GM21825 (cell line): ENCODE measurements around the gene ATL1.

Experiments
- ATAC-seq: cut with Tn5 transposase; IDR thresholded peaks from one replicate; pipeline ENCODE4 v1.9.1; 2021; ENCODE audit warnings: mild to moderate bottlenecking, moderate library complexity; ENCODE audit not compliant: unreplicated experiment

Gene ATL1

DNA sequence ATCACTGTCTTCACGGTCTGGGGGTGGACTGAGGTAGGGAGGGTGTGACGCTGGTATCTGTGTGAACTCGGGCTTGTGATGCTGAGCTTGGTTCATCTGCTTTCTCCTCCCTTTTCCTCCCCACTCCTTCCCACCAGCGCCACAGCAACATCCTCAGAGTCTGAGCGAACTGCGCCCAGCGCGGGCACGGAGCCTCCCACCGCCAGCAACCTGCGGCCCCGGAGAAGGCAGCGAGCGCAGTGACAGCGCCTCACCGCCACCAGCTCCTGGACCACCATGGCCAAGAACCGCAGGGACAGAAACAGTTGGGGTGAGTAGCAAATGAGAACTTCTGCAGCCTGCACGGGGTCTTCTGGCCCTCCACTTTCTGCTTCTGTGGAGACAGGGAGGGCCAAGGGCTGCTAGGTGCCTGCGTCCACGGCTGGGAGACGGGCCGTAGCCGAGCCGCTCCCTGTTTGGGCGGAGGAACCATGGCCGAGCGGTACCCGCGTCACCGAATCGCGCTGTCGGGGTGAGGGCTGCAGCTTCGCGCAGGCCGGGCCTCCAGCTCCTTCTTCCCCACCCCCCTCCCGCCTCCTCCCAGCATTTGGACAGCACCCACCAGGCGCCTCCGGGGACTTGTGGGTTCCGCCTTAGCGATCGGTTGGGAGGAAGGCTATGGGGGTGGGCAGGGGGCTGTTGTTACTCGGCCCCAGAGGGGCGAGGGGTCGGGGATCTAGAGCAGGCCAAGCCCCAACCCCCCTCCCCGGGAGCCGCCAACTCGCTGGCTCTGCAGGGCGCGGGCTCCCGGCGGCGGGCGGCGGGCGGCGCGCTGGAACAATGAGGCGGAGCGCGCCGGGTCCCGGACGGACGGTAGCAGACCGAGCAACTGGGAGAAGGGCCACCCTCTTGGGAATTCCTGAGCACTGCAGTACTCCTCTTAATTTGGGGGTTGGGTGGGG lies at the start of gene ATL1:
TSS of gene ATL1 (plus strand) at position 156 of the 941 bp plus-strand sequence. CDS start at position 277, 121 bp downstream.
- ATAC-seq: no peak

DNA sequence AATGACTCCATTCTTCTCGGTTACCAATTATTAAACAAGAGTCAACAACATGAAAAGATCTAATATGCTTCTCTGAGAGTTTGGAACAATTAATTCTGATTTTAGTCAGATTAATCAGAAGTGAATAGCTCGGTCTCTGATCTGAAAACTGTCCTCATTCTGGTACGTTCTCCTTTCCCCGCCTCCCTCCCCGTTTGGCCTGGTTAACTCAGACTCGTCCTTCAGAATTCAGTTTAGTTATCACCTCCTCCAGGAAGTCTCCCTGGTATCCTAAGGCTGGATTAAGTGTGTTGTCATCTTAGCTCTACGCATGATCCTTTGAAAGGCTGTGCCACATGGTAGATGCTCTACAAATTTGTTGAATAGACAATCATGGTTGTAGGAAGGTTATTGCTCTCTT lies 49.8 kb upstream of the ATL1 start:
- no peak for ATAC-seq

DNA sequence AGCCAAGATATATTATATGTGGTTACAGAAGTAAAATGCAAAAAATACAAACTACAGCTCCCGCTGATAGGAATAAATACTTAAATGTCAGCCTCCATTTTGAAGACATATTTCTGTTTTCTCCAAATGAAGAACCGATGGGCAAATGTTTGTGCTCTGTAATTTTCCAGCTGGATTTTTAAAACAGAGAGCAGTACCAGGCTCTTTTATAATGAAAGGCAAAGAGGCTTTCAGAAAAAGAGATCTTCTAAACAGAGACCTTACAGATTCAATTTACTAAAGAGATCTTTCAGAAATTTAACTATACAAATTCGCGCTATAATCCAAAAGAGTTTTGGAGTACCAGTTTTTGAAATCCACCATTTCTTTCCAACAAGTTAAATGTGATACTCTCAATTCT lies 47.5 kb upstream of the ATL1 start:
- ATAC-seq: no peak

DNA sequence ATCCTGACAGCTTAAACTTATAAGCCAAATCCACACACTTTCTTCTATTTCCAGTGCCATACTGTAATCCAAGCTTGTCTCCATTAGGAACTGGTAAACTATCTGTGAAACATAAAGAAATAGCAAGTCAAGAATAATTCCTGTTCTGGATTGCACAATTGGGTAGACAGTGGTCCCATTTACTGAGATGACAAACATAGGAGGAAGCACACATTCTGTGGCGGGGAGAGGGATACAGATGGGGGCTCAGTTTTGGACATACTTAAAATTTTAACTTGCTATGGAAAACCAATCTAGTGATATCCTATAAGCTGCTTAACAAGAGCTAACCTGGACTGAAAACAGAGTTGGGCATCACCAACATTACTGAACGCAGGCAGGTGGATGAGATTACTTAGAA lies 43.9 kb upstream of the ATL1 start:
- ATAC-seq: no peak

DNA sequence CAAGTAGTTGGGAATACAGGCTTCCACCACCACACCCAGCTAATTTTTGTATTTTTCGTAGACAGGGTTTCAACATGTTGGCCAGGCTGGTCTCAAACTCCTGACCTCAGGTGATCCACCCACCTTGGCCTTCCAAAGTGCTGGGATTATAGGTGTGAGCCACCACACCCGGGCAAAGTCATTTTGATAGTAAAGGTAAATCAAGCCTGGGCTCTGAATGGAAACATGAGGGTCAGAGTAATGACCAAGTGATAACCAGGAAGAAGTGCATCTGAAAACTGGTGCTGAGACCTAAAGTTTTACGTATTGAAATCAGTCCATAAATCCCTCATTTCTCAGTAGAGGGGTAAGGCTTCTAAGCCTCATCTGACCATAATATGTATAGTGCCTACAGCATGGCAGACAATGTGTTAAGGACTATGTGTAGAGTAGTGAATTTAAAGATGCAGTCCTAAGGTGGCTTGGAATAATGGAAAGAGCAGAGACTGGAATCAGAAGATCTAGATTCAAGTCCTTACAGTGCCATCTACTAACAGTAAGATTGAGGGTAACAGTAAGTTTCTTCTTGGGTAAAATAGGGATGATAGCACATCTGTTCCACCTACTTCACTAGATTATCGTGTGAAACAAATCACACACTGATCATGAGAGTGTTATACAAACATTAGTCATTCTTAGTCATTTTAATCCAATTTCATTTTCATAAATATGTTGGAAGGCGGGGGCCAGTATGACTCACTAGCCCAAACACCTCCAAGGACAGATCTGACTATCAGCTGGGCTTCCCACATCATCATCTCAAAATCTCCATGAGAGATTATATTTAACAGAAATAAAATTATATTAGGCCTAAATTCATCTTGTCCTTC lies 38.8 kb upstream of the ATL1 start:
- ATAC-seq: peak; percentile 58

DNA sequence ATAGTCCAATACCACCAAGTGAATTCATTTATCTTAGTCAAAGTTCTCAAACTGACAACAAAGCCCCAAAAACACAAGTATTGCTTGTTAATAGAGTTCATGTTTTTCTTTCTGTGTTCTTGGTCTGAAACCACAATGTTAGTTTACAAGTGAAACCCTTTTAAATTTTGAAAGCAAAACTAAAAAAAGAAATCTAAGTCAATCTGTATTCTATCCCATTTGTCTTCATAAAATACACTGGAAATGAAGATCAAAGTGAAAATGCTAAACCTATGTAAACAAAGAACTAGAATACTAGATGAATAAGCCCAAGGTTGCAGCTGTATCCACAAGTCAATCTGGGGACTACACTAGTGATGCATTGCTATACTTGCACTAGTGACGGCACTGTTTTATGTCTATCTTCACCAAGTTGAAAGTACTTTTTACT lies 38.0 kb upstream of the ATL1 start:
- peak; percentile 66 for ATAC-seq

DNA sequence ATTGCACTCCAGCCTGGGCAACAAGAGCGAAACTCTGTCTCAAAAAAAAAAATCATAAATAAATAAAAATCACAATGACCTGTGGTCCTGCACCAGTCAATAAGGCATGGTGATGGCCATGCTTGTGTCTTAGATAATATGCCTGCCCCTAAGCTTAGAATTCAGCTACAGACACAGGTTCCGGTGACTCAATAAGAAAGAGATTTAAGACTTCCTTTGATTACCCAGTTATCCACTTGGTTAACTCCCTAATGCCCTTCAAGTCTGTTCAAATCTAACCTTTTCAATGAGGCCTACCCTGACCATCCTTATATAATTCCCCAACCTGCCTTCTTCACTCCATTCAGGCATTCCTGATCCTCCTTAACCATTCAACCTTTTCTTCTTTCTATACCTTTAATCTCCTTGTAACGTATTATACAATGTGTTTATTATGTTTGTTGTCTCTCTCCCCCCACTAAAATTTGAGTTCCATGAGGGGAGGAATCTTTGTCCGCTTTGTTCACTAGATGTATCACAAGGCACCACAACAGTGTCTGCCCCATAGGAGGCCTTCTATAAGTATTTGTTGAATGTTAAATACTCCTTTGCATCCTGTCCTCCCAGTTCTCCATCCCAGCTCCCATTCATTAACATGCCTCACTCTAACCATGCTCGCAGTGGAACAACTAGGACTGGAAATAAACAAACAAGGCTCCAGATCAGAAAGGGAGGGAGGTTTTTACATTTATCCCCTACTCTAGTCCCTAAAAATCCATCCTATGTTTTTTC lies 36.5 kb upstream of the ATL1 start:
- no peak for ATAC-seq

DNA sequence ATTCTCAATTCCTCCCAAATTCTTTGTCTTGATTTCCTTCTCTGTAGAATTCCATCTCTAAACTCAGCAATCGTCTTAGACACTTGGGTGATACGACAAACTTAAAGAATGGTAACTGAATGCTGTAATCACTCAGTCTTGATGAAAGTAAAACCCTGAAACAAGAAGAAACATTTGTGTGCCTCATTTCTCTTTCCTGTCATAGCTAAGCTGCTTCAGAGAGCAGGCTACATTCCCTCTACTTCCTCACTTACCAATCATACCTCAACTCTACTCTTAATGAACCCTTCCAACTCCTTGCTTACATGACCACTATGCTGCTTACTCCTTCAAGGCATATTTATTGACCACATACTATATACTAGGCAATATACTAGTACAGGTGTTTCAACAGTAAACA lies 35.9 kb upstream of the ATL1 start:
- ATAC-seq: peak; percentile 36

DNA sequence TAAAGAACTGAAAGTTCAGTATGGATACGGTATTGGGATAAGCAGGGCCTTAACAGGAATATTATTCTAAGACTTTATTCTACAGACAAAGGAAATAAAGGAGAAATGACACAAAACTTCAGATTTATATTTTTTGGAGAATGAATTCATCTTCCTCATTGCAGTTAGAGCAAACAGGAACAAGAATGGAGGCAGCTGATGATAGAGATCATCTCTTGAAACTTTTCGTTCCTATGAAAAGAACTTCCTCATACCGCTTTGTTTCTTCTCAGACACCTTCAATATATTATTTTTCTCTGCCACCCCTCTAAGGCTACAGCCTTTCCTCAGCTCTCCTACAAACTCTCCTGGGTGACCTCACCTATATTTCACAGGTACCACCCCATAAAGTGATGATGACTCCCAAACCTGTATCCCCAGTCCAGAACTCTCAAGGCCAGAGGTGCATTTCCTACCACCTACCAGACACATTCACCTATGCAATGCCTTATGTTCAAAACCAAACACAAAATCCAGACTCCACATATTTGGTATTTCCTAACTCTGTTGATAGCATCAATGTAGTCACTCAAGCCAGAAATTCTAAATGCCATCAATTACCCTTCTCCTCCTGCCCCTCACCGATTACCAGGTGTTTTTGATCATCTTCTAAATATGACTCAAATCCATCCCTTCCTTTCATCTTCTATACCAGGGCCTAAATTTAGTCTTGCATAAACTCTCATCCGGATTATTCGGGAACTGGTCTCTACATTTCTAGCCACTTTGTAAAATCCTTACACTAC lies 35.0 kb upstream of the ATL1 start:
- no peak for ATAC-seq

DNA sequence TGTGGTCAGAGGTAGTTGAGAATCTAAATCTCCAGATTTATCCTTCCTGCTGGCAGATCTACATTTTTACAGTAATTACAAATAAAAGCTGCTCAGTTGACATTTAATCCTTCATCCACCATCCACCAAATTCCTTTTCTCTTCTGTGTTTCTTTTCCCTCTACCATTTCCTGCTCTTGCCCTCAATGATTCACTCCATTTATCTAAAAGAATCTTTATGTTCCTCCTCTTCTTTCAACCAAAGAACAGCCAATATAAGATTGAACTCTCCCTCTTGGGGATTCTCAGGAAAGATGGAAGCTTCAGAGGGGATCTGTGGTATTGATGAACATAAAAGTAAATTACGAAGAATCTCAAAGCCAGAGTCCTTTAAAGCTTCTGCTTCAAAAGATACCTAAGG lies 31.9 kb upstream of the ATL1 start:
- no peak for ATAC-seq

DNA sequence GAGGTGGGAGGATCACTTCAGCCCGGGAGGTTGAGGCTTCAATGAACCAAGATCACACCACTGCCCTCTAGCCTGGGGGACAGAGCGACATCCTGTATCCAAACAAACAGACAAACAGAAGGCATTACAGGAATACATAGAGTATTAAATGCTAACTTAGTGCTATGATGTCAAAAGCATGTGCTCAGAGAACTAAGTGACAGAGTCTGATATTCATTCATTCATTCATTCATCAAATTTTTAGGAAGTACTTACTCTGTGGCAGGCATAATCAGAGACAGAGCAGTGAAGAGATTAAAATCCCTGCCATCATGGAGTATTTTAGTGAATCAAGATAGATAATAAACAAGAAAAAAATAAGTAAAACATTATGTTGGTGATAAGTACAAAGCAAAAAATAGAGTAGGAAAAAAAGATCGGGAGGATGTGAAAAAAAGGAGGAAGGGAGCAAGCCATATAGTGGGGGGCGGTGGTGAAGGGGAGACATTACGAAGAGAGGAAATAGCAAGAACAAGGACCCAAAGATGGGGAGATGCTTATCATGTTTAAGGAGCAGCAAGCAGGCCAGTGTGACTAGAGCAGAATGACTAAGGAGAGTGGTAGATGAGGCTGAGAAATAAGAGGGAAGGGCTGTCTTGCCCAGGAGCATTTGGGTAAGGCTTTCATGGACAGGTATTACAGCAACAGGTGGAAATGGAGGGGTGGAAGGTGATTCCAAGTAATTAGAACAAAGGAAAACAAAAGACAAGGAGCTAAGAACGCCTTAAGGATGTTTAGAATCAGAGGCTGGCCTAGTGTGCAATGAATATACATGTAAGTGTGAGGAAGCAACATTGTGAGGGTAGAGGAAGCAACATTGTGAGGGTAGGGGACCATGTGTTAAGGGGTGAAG lies 30.4 kb upstream of the ATL1 start:
- no peak for ATAC-seq

DNA sequence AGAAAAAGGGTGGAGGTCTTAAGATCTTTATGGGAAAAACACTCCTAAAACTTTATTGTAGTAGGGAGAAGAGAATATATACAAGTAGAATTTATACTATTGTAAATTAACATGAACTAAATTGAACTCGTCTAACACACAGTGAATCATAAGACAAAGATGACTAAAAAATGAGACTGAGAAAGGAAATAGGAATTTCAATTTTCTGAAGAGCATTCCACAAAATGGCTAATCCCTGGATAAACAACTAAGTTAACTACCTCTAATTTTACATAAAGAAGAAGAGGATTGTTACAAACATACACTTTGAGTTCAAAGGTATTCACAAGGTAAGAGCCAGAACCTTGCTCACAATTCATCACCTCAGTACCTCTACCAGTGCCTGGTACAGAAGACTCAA lies 29.6 kb upstream of the ATL1 start:
- no peak for ATAC-seq

DNA sequence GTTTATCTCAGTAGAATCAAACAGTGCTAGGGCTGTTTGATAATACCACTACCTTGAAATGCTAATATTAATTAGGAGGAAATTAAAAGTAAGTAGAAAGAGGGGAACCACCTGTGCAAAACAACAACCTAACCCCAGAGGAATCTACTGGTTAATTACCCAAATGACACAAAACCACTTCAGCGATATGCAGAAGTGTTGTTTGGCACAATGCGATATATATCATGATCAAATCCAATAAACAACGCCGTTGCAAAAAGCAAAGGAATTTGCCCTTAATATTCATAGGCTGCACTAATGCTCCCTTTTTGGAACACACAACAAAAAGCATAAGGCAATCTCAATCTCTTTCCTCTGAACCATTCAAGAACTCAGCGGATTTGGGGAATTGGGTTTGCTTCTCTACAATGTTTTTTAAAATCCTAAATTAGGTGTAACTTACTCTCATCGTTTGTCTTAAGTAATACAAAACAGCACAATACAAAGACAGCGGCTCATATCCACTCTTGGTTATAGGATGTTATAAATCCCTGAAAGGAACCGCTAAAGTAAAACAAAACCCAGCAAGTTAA lies 29.1 kb upstream of the ATL1 start:
- ATAC-seq: no peak

DNA sequence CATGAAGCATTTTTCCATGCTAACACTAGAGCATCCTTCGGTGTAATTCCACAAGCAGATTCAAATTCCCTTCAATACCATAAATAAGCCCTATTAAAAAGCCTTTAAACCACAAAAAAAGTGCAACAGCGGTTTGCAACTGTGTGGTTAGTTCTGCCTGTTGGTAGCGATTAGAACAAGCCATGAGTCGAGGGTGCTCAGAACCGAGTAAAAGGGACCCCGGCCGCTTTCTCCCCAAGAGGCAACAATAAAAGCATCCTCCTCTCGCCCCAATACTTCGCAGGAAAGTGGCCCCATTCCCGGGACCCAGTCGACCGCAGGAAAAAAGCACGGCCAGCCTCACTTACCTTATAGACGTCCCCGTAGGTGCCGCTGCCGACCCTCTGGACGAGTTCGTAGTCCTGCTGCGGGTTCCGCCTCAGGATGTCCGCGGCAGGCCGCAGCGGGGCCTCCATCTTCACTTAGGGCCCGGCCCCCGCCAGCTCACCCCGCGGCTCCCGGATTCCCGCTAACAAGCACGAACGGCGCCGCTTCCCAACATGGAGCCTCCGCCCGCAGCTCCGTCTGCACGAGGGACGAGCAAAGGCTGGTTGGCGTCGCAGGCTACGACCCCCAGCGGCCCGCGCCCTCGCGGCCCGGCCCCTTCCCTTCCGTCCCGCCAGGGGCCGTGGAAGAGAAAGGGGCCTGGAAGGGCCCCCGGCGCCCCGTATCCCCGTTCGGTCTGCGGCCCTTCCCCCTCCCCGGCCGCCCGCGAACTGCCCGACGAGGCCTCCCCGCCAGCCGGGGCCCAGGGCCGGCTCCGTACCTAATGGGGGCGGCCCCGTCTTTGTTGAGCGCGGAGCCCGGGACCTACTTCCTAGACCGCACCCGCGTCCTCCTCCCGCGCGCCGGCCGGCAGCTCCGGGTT lies 28.1 kb upstream of the ATL1 start:
- ATAC-seq: peak; percentile 15

DNA sequence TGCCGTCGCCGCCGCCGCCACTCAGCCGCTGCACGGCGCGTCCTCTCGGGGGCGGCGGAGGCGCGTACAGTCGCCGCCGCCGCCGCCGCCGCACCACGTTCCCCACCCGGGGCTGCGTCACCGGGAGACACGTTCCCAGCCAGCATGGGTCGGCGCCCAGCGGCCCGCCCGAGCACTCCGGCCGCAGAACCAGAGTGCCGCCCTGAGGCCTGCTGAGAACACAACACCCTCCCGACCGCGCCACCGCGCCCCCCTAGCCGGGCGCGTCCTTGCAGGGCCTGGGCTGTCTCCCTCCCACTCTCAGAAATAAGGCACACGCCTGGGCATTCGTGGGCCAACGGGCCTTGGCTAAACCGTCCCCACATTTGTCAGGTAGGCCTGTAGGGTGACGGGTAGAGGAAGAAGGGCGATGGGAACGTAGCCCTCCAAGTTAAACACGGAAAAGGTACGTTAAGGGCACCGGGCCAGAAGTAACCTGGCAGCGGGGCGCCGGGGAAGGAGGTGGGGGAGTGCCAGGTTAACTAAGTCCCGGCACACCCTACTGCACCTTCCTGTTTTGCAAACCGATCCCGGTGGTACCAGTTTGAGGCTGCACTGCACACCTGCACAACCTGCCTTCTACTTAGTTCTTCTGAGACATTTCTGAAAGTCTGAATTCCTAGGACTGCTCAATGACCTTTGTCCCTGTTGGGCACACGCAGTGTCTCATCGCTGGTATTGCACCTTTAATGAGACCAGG lies 27.3 kb upstream of the ATL1 start, which contains the start of gene MAP4K5:
TSS of gene MAP4K5 (minus strand) at position 68 of the 739 bp plus-strand sequence. CDS start 520 bp downstream, outside the sequence.
- peak; percentile 95 for ATAC-seq

DNA sequence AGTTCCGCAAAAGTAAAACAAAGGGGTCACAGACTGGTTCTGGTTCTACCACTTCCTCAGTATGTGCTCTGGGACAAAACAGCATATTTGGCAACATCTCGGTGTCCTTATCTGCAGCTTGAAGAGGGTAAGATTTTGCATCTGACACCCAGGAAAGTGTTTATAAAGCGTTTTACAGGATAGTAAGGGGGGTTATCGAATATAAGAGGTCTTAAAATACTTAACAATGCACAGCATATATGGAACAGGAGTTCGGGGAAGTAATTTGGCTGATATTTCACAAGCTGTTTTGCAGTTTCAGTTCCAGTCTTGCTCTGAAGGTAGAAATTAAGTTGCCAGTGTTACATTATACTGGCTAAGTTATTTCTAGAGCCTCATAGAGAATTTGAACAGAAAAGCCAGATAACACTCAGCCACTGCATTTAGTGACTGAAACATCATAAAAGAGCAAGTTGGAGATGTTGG lies 26.7 kb upstream of the ATL1 start:
- no peak for ATAC-seq

DNA sequence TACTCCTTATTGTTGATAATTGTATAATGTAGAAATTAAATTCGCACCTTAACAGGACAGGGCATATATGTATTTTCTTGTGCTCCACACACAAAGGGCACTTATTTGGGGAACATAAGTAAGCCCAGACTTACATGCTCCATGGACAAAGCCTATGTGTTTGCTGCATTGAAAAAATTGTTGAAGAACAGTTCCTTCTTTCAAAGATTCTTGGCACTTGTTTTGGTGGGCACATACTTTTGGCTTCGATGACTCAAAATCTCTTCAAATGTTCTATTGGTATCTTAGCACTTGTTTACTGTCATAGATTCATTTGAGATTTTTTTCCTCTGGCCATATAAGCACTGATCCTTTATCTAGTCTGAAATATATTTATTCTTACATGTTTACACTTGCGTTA lies 26.1 kb upstream of the ATL1 start:
- ATAC-seq: no peak
